ENCODE results near the gene BIRC3. TPM values are rescaled to one million over a fixed set of nuclear protein-coding genes. Genes with fewer than 3 reads are reported as not detected.

BIRC3 gene
- total and polyA plus RNA-seq, 2 of the 4 experiments (the other 2 are of a cell fraction), result 2.2 to 5.0 TPM

DNA sequence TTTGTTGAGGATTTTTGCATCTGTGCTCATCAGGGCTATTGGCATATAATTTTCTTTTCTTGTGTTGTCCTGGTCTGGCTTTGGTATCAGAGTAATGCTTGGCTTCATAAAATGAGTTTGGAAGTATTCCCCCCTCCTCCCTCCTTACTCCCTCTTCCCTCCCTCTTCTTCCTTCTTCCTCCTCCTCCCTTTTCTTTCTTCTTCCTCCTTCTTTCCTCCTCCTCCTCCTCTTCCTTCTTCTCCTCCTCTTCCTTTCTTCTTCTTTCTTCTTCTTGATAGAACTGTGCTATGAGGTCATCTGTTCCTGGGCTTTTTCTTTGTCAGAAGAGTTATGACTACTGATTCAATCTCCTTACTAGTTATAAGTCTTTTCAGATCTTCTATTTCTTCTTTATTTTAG is 39.8 kb downstream of the BIRC3 start:
- no TSS peak for BruUV-seq (replicated peaks)
- no peaks in the 10 kb centered on the region for H3K27me3 ChIP-seq (ENCODE audit: control insufficient read depth, insufficient read depth, low read length)
- peaks cover 27% of the 10 kb centered on the region for H4K20me1 ChIP-seq (ENCODE audit: insufficient read depth, low read length)
- DNase-seq, result no peak
- ATAC-seq (ENCODE audit: low read depth), result no peak
- H4K8ac ChIP-seq (ENCODE audit: low read depth in 2 of 2, low read length in 2 of 2), result no peak overlapping the region; a peak in 1 of 4 replicates
- TF ChIP-seq RFX5 (IDR thresholded peaks at IDR 0.05; ENCODE audit: low read depth, low read length) (no peak), MXI1 (IDR thresholded peaks at IDR 0.05; ENCODE audit: borderline replicate concordance, low read depth, low read length) (no peak), ELK1 (IDR thresholded peaks at IDR 0.05; ENCODE audit: borderline replicate concordance, low read depth, low read length) (no peak), USF2 (IDR thresholded peaks at IDR 0.05; ENCODE audit: low read depth, low read length) (no peak), CHD1 (IDR thresholded peaks at IDR 0.05; ENCODE audit: low read depth, low read length) (no peak)
- TF ChIP-seq, protein P1, sequence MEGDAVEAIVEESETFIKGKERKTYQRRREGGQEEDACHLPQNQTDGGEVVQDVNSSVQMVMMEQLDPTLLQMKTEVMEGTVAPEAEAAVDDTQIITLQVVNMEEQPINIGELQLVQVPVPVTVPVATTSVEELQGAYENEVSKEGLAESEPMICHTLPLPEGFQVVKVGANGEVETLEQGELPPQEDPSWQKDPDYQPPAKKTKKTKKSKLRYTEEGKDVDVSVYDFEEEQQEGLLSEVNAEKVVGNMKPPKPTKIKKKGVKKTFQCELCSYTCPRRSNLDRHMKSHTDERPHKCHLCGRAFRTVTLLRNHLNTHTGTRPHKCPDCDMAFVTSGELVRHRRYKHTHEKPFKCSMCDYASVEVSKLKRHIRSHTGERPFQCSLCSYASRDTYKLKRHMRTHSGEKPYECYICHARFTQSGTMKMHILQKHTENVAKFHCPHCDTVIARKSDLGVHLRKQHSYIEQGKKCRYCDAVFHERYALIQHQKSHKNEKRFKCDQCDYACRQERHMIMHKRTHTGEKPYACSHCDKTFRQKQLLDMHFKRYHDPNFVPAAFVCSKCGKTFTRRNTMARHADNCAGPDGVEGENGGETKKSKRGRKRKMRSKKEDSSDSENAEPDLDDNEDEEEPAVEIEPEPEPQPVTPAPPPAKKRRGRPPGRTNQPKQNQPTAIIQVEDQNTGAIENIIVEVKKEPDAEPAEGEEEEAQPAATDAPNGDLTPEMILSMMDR (conservative IDR thresholded peaks at IDR 0.05; ENCODE audit: low read depth, low read length), result no peak
- intact Hi-C loops (cut with micrococcal nuclease) (loop anchor here (10.0 kb wide), 1 partner anchor 48 kb away; no protein-coding TSS in a partner anchor), in situ Hi-C loops (cut with MboI; ENCODE audit: low sequenced_read_pairs) (no loop called here), dilution Hi-C loops (cut with HindIII; ENCODE audit: low sequenced_read_pairs, unreplicated experiment) (no loop called here)
- H3K27ac ChIP-seq (ENCODE audit: insufficient read depth, low read length), result no peak overlapping the region
- H2BK5ac ChIP-seq (ENCODE audit: low read depth, low read length, poor library complexity, severe bottlenecking), result peak overlapping the region; percentile 26
- POLR2A ChIA-PET (ENCODE audit: unreplicated experiment), result no interaction called here
- H2AK5ac ChIP-seq (ENCODE audit: low read depth, low read length), result no peak overlapping the region
- peaks cover 18 to 37% of the 10 kb centered on the region in 2 experiments for H3K79me1 ChIP-seq (ENCODE audit: low read depth in 1 of 2, low read length in 2 of 2)
- H2BK120ac ChIP-seq (ENCODE audit: low read depth, low read length), result no peak overlapping the region
- H3K36me3 ChIP-seq (ENCODE audit: control insufficient read depth, insufficient read depth, low read length), result peaks cover 33% of the 10 kb centered on the region
- no peak overlapping the region for H3K4me2 ChIP-seq (ENCODE audit: low read depth, low read length)
- no peak overlapping the region for H2AFZ ChIP-seq (replicated peaks; ENCODE audit: low read length, poor library complexity)
- H2BK20ac ChIP-seq (ENCODE audit: low read depth, low read length), result no peak overlapping the region
- H4K91ac ChIP-seq (ENCODE audit: insufficient read depth, low read depth, low read length), result no peak overlapping the region
- H3K9ac ChIP-seq (ENCODE audit: low read depth, low read length), result no peak overlapping the region
- H3K9me3 ChIP-seq (ENCODE audit: control insufficient read depth, insufficient read depth, low read length), result 0 out of 2 replicates have a peak, but pooled peaks cover 2% of the 10 kb centered on the region
- H3K18ac ChIP-seq (ENCODE audit: low read depth, low read length), result no peak overlapping the region
- H3K56ac ChIP-seq (ENCODE audit: extremely low read depth, insufficient read depth, low read length), result no peak overlapping the region
- H2BK15ac ChIP-seq (ENCODE audit: low read depth, low read length), result no peak overlapping the region
- H2AK9ac ChIP-seq (replicated peaks; ENCODE audit: low read depth, low read length, poor library complexity), result no peak overlapping the region
- H3K23ac ChIP-seq (ENCODE audit: low read depth, low read length), result peak overlapping the region; percentile 86; the same call in 1 of the 2 replicates
- H3K4ac ChIP-seq (ENCODE audit: low read depth, low read length), result no peak overlapping the region
- no peak overlapping the region for H3K14ac ChIP-seq (replicated peaks; ENCODE audit: low read depth, low read length)
- H4K5ac ChIP-seq (ENCODE audit: low read depth, low read length), result no peak overlapping the region
- CTCF ChIA-PET, result no interaction called here
- H3K9me1 ChIP-seq (ENCODE audit: insufficient read depth, low read length), result peaks cover 9% of the 10 kb centered on the region
- peaks cover 7% of the 10 kb centered on the region for H3K4me1 ChIP-seq (ENCODE audit: control insufficient read depth, insufficient read depth, low read length)
- no peak overlapping the region for H3K4me3 ChIP-seq (ENCODE audit: insufficient read depth, low read depth, low read length)

Data from IMR-90 (cell line).